TTC549 (cell line): Measurements from ENCODE around the gene SIT1.

Source experiments
- FAIRE-seq: peaks from 2 replicates; lab custom pipeline; 2012; peaks lifted over from hg19 to GRCh38; lab: Jason Lieb, UNC

SIT1 gene

DNA sequence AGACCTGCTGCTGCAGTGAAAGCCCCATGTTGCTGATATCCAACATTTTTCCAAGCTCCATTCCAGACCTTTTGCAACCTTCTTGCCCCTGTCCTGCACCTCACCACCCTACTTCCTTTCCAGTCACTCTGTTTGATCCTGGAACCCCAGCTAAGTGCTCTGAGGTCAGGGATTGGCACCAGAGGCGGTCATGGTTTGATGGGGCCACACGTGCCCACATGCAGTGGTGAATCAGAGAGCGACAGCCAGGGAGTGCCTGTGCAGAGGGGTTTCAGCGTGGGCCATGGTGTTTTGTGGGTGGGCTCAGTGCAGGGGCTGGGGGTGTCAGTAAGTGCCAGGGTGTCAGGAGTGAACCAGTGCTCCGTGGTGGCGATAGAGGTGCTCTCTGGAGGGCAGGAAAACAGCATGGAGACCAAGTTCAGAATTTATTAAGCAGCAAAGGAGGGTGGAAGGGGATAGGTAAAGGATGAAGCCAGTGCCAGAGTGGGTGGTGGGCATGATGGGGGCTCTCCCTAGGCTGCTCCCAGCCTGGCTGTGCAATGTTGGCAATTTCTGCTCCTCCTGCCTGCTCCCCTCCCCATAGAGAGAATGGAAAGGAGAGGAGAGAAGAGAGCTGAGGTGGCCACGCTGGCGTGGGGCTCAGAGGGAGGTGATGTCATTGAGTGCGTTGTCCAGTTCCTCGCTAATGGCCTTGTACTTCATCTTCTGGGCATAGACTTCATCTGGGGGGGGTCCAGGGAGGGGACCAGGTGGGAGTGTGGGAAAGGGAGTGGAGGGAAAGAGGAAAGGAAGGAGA lies 32.0 kb upstream of the SIT1 start:
- no peak for FAIRE-seq

DNA sequence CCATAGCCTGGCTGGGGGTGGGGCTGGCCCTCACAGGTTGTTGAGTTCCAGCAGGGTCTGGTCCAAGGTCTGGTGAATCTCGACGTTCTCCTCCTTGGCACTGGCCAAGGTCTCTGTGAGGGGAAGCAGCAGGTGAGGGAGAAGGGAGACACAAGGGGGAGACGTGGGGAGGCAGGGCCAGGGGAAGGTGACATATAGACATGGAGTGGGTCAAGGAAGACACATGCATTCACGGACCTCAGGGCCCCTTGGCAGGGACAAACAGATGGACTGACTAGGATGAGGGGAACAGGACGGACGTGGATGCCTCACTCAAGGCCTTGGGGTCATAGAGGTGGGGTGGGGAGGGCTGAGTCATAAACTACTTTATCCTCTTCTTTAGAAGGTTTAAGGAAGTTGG lies 31.3 kb upstream of the SIT1 start:
- no peak for FAIRE-seq

DNA sequence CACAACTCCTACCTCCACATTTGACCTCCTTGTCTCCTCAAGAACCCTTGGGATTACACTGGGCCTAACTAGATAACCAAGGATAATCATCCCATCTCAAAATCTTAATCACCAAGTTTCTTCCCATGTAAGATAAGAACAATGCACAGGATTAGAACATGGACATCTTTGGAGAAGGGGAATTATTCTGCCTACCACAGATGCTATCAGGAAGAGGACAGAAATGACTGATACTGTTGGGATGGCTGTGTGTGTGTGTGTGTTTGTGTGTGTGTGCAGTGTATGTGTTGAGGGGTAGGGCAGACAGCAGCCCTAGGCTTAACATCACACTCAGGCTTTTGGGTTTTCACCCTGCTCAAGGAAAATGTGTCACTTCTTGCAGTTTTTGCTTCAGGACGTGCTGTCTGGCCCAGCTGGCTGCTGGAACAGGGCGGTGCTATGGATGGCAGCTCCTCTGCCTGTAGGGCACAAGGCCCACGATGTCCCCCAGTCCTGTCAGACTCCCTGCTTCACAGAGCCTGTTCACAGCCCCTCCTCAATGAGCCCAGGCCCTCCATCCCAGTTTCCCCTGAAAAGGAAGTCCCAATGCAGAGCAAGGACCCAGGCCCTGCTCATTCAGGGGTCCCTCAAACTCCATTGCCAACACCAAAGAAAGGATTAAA lies 30.7 kb upstream of the SIT1 start:
- FAIRE-seq: no peak

DNA sequence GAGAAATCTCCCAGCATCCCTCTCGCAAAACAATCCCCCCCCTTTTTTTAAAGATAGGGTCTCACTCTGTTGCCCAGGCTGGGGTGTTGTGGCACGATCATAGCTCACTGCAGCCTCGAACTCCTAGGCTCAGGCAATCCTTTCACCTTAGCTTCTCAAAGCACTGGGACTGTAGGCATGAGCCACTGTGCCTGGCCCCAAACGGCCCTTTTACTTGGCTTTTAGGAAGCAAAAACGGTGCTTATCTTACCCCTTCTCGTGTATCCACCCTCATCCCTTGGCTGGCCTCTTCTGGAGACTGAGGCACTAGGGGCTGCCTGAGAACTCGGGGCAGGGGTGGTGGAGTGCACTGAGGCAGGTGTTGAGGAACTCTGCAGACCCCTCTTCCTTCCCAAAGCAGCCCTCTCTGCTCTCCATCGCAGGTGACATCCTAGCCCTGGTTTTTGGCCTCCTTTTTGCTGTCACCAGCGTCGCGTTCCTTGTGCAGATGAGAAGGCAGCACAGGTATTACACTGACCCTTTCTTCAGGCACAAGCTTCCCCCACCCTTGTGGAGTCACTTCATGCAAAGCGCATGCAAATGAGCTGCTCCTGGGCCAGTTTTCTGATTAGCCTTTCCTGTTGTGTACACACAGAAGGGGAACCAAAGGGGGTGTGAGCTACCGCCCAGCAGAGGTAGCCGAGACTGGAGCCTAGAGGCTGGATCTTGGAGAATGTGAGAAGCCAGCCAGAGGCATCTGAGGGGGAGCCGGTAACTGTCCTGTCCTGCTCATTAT lies 29.8 kb upstream of the SIT1 start:
- FAIRE-seq: no peak

DNA sequence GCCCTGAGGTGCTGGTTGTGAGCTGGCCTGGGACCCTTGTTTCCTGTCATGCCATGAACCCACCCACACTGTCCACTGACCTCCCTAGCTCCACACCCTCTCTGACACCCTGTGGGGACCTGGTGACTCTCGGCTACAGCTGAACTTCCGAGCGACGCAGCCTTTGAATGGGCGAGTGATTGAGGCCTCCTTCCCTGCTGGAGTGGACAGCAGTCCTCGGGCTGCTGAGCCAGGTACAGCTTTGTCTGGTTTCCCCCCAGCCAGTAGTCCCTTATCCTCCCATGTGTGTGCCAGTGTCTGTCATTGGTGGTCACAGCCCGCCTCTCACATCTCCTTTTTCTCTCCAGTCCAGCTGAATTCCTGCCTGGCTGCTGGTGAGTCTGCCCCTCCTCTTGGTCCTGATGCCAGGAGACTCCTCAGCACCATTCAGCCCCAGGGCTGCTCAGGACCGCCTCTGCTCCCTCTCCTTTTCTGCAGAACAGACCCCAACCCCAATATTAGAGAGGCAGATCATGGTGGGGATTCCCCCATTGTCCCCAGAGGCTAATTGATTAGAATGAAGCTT lies 29.1 kb upstream of the SIT1 start:
- no peak for FAIRE-seq

DNA sequence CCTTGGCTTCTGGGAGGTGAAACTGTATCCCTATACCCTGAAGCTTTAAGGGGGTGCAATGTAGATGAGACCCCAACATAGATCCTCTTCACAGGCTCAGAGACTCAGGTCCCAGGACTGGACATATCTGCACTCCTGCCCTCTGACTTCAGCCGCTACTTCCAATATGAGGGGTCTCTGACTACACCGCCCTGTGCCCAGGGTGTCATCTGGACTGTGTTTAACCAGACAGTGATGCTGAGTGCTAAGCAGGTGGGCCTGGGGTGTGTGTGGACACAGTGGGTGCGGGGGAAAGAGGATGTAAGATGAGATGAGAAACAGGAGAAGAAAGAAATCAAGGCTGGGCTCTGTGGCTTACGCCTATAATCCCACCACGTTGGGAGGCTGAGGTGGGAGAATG lies 28.4 kb upstream of the SIT1 start:
- no peak for FAIRE-seq

DNA sequence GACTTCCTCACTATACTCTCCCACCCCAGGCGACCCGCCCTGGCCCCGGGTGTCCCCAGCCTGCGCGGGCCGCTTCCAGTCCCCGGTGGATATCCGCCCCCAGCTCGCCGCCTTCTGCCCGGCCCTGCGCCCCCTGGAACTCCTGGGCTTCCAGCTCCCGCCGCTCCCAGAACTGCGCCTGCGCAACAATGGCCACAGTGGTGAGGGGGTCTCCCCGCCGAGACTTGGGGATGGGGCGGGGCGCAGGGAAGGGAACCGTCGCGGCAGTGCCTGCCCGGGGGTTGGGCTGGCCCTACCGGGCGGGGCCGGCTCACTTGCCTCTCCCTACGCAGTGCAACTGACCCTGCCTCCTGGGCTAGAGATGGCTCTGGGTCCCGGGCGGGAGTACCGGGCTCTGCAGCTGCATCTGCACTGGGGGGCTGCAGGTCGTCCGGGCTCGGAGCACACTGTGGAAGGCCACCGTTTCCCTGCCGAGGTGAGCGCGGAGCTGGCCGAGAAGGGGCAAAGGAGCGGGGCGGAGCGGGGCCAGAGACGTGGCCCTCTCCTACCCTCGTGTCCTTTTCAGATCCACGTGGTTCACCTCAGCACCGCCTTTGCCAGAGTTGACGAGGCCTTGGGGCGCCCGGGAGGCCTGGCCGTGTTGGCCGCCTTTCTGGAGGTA lies 25.1 kb upstream of the SIT1 start:
- FAIRE-seq: no peak

DNA sequence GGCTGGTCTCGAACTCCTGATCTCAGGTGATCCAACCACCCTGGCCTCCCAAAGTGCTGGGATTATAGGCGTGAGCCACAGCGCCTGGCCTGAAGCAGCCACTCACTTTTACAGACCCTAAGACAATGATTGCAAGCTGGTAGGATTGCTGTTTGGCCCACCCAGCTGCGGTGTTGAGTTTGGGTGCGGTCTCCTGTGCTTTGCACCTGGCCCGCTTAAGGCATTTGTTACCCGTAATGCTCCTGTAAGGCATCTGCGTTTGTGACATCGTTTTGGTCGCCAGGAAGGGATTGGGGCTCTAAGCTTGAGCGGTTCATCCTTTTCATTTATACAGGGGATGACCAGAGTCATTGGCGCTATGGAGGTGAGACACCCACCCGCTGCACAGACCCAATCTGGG lies 24.5 kb upstream of the SIT1 start:
- no peak for FAIRE-seq

DNA sequence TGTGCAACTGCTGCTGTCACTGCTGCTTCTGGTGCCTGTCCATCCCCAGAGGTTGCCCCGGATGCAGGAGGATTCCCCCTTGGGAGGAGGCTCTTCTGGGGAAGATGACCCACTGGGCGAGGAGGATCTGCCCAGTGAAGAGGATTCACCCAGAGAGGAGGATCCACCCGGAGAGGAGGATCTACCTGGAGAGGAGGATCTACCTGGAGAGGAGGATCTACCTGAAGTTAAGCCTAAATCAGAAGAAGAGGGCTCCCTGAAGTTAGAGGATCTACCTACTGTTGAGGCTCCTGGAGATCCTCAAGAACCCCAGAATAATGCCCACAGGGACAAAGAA lies 23.3 kb upstream of the SIT1 start:
- no peak for FAIRE-seq

DNA sequence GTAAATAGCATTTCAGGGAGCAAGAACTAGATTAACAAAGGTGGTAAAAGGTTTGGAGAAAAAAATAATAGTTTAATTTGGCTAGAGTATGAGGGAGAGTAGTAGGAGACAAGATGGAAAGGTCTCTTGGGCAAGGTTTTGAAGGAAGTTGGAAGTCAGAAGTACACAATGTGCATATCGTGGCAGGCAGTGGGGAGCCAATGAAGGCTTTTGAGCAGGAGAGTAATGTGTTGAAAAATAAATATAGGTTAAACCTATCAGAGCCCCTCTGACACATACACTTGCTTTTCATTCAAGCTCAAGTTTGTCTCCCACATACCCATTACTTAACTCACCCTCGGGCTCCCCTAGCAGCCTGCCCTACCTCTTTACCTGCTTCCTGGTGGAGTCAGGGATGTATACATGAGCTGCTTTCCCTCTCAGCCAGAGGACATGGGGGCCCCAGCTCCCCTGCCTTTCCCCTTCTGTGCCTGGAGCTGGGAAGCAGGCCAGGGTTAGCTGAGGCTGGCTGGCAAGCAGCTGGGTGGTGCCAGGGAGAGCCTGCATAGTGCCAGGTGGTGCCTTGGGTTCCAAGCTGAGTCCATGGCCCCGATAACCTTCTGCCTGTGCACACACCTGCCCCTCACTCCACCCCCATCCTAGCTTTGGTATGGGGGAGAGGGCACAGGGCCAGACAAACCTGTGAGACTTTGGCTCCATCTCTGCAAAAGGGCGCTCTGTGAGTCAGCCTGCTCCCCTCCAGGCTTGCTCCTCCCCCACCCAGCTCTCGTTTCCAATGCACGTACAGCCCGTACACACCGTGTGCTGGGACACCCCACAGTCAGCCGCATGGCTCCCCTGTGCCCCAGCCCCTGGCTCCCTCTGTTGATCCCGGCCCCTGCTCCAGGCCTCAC lies 22.6 kb upstream of the SIT1 start, which contains the start of gene CA9:
Gene CA9 (plus strand): TSS at position 797 of the 893 bp plus-strand sequence. CDS start 32 bp downstream, at position 829.
- no peak for FAIRE-seq

DNA sequence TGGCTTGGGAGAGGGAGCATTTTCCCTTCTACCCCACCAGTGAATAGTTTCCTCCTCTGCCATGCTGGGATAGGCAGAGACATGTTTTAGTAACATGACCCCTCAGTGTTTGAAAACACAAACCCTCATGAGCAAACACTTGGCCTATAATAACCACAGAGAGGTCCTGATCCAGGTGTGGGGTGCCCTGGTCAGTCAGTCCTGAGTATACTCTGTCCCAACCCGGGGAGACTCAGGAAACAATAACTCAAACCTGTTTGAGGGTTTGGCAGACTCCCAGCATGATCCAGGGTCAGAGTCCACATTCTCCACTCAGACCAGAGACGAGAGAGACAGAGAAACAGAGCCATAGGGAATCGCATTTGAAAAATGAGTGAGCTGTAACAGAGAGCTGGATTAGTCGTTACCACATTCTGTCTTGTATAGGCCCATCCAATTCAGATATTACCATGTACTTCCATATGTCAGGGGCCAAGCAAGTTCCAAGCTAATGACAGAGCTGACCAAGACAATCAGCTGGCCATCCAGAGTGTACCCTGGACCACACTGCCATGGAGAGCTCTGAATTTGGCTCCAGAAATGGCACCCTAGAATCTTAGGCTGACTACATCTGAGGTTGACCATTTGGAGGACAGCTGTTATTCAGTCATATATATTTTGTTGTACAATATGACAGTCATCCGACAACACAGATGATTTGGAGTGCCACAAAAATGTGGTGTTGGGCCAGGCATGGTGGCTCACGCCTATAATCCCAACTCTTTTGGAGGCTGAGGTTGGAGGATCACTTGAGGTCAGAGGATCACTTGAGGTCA lies 18.8 kb upstream of the SIT1 start:
- no peak for FAIRE-seq

DNA sequence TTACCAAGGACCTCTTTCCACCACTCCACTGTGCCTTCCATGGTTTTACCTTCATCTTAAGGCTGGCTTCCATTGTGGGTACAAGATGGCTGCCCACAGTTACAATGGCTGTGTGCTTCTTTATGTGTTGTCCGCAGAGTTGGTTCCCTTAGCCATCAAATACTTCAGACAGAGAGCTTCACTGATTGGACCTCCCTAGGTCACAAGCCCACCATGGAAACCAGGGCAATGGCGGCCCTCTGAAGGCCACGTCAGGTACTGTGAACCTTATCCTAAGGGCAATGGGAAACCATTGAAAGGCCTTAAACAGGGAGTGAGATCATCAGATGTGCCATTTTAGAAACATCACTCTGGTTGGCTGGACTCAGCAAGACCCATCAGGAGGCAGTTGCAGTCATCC lies 17.2 kb upstream of the SIT1 start:
- FAIRE-seq: no peak

DNA sequence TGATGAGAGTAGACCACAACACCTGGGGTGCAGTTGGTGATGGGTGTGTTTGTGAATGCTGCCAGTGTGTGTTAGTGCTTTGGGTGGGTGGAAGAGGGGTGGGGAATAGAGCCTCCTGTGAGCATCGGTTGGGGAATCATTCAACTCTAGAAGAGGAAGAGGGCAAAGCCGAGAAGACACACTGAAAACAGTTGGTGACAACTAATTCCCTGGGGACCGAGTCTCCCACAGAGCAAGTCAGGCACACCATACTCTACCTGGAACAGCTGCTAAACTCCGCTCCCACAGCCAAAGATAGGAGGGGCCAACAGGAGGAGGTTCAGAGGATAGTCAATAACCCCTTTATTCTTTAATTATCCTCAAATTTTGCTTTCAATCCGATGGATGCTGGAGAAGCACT lies 15.8 kb upstream of the SIT1 start:
- no peak for FAIRE-seq

DNA sequence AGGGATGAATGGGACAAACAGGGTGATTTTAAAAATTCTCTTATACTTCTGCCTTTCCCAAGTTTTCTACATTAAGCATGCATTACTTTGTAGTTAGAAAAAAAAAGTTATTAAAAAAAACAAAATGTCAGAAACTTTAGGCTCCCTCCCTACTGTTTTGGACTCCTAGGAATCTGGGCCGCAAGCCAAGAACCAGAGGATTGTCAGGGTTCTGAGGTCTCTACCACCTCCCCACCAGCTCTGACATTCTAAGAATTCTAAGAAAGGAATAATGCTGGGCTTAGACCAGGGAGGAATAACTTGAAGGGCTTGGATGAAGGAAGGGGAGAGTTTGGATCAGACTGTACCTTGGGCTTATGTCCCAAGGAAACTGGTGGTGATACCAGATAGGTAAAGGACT lies 15.3 kb upstream of the SIT1 start:
- no peak for FAIRE-seq

DNA sequence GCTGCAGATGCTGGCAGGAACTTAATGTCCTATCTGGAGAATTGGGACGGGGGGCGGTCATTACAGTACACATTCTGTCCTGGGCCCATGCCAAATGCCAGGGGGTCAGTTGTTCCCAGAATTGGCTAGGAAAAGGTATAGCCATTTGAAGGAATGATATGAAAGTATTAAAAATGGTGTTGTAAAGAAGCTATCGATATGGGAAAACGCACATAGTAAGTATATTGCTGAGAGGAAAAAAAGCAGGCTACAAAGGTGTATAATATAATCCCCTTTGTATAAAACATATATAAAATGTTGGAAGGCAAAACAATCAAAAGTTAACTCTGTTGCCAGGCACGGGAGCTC lies 14.7 kb upstream of the SIT1 start:
- no peak for FAIRE-seq

DNA sequence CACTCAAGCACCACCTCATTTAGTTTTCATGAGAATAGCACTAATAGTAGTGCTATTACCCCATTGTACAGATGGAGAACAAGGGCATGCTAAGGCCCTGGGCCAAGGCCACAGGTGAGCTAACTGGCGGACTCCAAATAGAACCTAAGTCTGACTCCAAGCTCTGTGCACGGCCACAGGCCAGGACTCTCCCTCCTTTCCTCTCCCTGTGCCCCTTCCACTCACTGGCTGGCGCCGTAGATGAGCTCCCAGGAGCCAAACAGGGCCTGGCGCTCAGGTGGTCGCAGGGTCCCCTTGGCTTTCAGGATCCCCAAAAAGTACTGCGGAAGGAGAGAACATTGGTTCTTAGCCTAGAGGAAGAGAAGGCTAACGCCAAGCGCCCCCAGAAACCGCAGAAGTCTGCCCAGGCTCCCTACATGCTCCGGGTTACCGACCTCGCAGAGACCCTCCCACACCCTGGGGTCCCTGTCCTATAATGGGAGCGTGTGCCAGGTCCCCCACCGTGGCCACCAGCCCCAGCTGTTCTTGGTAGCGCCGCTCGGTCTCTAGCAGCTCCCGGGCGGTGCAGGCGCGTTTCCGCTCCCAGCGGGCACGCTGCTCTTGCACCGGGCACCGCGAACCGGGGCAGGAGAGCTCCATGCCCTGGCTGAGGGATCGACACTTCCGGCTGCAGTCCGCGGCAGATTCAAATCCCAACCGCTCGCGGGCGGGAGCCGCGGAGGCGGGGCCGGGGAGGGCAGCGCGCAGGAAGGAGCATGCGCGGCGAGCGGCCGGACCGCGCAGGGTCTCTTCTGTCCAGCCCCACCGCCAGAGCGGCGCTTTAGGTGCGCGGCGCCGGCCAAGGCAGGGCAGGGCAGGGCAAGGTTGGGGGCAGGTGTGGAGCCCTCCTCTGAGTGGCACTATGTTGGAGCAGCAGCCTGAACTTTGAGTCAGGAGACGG lies 14.1 kb upstream of the SIT1 start, which contains the start of gene ARHGEF39:
Gene ARHGEF39 (minus strand): TSS at position 665 of the 940 bp plus-strand sequence. CDS start 26 bp downstream, at position 639.
- FAIRE-seq: no peak

DNA sequence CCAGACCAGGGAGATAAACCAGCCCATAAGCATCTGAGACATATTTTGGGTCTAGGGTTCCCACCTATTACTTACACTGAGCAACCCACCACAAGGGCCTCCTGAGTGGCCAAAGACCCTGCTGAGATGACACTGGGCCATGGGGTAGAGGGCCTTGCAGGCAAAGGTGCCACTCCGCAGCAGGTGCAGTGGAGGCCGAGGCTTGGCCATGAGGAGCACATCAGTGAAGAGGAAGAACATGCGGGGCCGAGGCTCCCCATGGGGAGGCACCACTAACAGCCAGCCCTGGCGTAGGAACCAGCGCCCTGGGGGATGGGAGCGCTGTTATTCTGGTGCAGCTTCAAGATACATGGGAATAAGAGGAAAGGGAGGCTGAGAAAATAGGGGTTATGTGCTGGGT lies 11.7 kb upstream of the SIT1 start:
- FAIRE-seq: no peak

DNA sequence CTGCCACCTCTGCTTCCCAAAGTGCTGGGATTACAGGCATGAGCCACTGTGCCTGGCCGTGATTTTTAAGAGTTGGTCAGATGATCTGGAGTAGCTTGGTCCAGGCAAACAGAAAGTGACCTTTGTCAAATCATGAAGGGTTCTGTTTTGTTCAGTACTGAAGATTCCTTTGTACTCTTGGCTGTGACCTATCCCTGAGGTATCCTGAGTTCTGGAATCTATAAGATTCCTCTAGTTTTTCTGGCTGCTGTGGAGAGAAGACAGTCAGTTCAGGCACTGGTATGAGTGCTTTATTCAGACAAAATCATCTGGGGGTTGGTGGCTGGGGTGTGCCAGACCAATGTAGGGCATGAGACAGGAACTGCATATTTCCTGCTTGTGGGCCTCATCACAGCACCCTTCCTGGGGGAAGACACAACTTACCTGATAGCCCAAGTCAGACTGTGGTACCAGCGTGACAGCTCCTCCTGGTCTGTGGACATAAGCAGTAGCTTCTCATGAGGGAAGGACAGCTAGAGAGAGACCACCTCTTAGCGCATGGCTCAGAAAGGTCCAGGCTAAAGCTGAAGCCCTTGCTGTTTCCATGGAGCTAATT lies 11.1 kb upstream of the SIT1 start:
- no peak for FAIRE-seq

DNA sequence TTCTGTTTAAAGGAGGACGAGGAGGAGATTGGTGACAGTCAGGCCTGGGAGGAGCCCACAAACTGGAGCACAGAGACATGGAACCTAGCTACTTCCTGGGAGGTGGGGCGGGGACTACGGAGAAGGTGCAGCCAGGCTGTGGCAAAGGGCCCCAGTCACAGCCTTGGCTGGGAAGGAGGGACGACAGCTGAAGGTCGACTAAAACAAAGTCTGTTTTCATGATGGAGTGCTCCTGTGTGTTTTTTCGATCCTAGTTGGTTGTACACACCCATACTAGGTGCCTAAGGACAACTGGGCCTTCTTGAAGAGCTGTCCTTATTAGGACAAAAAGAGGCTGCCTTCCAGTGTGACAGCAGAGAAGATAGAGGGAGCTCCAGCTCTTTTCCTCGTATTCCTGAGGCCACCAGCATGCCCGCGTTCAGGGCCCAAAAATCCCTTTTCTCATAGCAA lies 10.3 kb upstream of the SIT1 start:
- FAIRE-seq: no peak
